A172 (cell line): ENCODE data around the gene ATRN. TPM values are rescaled to one million over a fixed set of nuclear protein-coding genes. Genes with fewer than 3 reads are reported as not detected.
"Not testable (repeated sequence)": the region's sequence is repeated elsewhere in the genome, so short reads cannot be mapped to it uniquely, and the experiment has no call there.

ENCODE experiments used
- DNase-seq: peaks from one replicate; pipeline ENCODE4 v3.0.0-alpha.2; 2015; ENCODE audit warnings: low spot score
- total RNA-seq: library from RNA; depleted of rRNA; stranded (reverse); fragments of >200 nt; shearing (Covaris generic); gene quantifications from 2 replicates; pipeline ENCODE4 v1.2.3, GENCODE V29; 2014

ATRN gene
- total RNA-seq, 1 experiment from 2014 or later = 28.5 TPM

- no peak for DNase-seq
These were observed 601 bp upstream of the ATRN start for GRCh38 chr20:3470208-3470626.

- DNase-seq = no peak
These were observed 691 bp downstream of the ATRN start for GRCh38 chr20:3471397-3472021.

GRCh38 chr20:3472105-3472504 is 1.3 kb downstream of the ATRN start:
- no peak for DNase-seq

GRCh38 chr20:3473324-3473723 is 2.5 kb downstream of the ATRN start:
- DNase-seq = no peak

GRCh38 chr20:3473944-3474343 is 3.1 kb downstream of the ATRN start:
- no peak for DNase-seq

- DNase-seq = not testable (repeated sequence)
These were observed 6.4 kb downstream of the ATRN start for GRCh38 chr20:3477003-3477860.

- DNase-seq = no peak
These were observed 7.2 kb downstream of the ATRN start for GRCh38 chr20:3477861-3478544.

GRCh38 chr20:3479025-3479424 is 8.2 kb downstream of the ATRN start:
- no peak for DNase-seq

GRCh38 chr20:3479759-3480615 is 9.2 kb downstream of the ATRN start:
- no peak for DNase-seq

- DNase-seq = no peak
These were observed 12.5 kb downstream of the ATRN start for GRCh38 chr20:3483309-3483708.

- peak; percentile 15 for DNase-seq
These were observed 13.0 kb downstream of the ATRN start for GRCh38 chr20:3483784-3484183.

GRCh38 chr20:3485913-3486312 is 15.1 kb downstream of the ATRN start:
- DNase-seq = no peak

GRCh38 chr20:3486850-3487249 is 16.0 kb downstream of the ATRN start:
- no peak for DNase-seq

GRCh38 chr20:3492669-3493068 is 21.9 kb downstream of the ATRN start:
- no peak for DNase-seq

- no peak for DNase-seq
These were observed 23.4 kb downstream of the ATRN start for GRCh38 chr20:3494218-3494617.

- DNase-seq = no peak
These were observed 32.1 kb downstream of the ATRN start for GRCh38 chr20:3502878-3503277.

GRCh38 chr20:3505148-3505547 is 34.3 kb downstream of the ATRN start:
- no peak for DNase-seq

GRCh38 chr20:3509064-3509463 is 38.2 kb downstream of the ATRN start:
- DNase-seq = no peak

- DNase-seq = no peak
These were observed 39.3 kb downstream of the ATRN start for GRCh38 chr20:3510110-3510509.

- not testable (repeated sequence) for DNase-seq
These were observed 41.4 kb downstream of the ATRN start for GRCh38 chr20:3512239-3512638.

- no peak for DNase-seq
These were observed 43.3 kb downstream of the ATRN start for GRCh38 chr20:3514012-3514642.
